IMR-90 (cell line): Measurements from ENCODE around the gene HDGF. TPM values are rescaled to one million over a fixed set of nuclear protein-coding genes. Genes with fewer than 3 reads are reported as not detected.

Source experiments
- ATAC-seq: fragments of 200-7000 bp; cut with Tn5 transposase; 2 replicates; pipeline ENCODE4 v1.9.1; 2020; ENCODE audit warnings: low read depth, mild to moderate bottlenecking, moderate library complexity
- BruUV-seq: library from RNA; stranded (reverse); fragments of 400-500 nt; replicated peaks from 2 replicates; lab custom pipeline; 2021; lab: Mats Ljungman, UMichigan
- CTCF ChIA-PET: fragments of 300-600 bp; formaldehyde crosslinking; extraction: SDS; loops from one replicate; lab custom pipeline; 2021; ENCODE audit warnings: antibody characterized with exemption; lab: Yijun Ruan, JAX
- POLR2A ChIA-PET: fragments of 300-600 bp; sonication (Branson Sonifier 250); formaldehyde crosslinking; loops from one replicate; lab custom pipeline; 2022; ENCODE audit warnings: antibody characterized with exemption; ENCODE audit not compliant: unreplicated experiment; lab: Charles Lee
- DNase-seq: peaks from one replicate; pipeline ENCODE4 v3.0.0; 2013
- H2AFZ ChIP-seq: replicated peaks from 2 replicates; pipeline ENCODE3; 2013; ENCODE audit warnings: low read length, mild to moderate bottlenecking; ENCODE audit not compliant: poor library complexity
- H2AK5ac ChIP-seq: 2 replicates; pipeline ENCODE4 v1.6.1; 2013; ENCODE audit warnings: low read depth, low read length, inconsistent platforms
- H2AK9ac ChIP-seq: replicated peaks from 2 replicates; pipeline ENCODE3; 2013; ENCODE audit warnings: mild to moderate bottlenecking, low read depth, low read length, moderate library complexity; ENCODE audit not compliant: poor library complexity
- H2BK120ac ChIP-seq: 2 replicates; pipeline ENCODE4 v1.6.1; 2013; ENCODE audit warnings: low read depth, low read length, inconsistent platforms
- H2BK15ac ChIP-seq: 3 replicates; pipeline ENCODE4 v1.6.1; 2013; ENCODE audit warnings: low read depth, low read length, inconsistent platforms
- H2BK20ac ChIP-seq: 2 replicates; pipeline ENCODE4 v1.6.1; 2013; ENCODE audit warnings: low read depth, mild to moderate bottlenecking, inconsistent platforms, low read length, moderate library complexity
- H2BK5ac ChIP-seq: 2 replicates; pipeline ENCODE4 v1.6.1; 2013; ENCODE audit warnings: mild to moderate bottlenecking, low read depth, low read length, inconsistent platforms; ENCODE audit not compliant: poor library complexity, severe bottlenecking
- H3K14ac ChIP-seq: replicated peaks from 2 replicates; pipeline ENCODE4 v1.6.1; 2013; ENCODE audit warnings: low read depth, low read length, inconsistent platforms
- H3K18ac ChIP-seq: 2 replicates; pipeline ENCODE4 v1.6.1; 2013; ENCODE audit warnings: low read depth, low read length, control low read depth
- H3K23ac ChIP-seq: 2 replicates; pipeline ENCODE4 v1.6.1; 2013; ENCODE audit warnings: low read depth, low read length, inconsistent platforms
- H3K27ac ChIP-seq: 2 replicates; pipeline ENCODE4 v1.5.1; 2013; ENCODE audit warnings: mild to moderate bottlenecking, control low read depth, low read length; ENCODE audit not compliant: insufficient read depth
- H3K27me3 ChIP-seq: 2 replicates; pipeline ENCODE4 v1.6.1; 2013; ENCODE audit warnings: low read length; ENCODE audit not compliant: control insufficient read depth, insufficient read depth
- H3K36me3 ChIP-seq: 2 replicates; pipeline ENCODE4 v1.6.1; 2013; ENCODE audit warnings: low read length, mixed read lengths; ENCODE audit not compliant: control insufficient read depth, insufficient read depth
- H3K4ac ChIP-seq: 2 replicates; pipeline ENCODE4 v1.6.1; 2013; ENCODE audit warnings: low read depth, low read length, inconsistent platforms
- H3K4me1 ChIP-seq: 2 replicates; pipeline ENCODE4 v1.6.1; 2013; ENCODE audit warnings: low read length, mixed read lengths; ENCODE audit not compliant: control insufficient read depth, insufficient read depth
- H3K4me2 ChIP-seq: 2 replicates; pipeline ENCODE4 v1.6.1; 2013; ENCODE audit warnings: low read depth, mild to moderate bottlenecking, control low read depth, low read length, moderate library complexity
- H3K4me3 ChIP-seq: 2 replicates; pipeline ENCODE4 v1.5.1; 2013; ENCODE audit warnings: low read depth, mild to moderate bottlenecking, control low read depth, low read length, moderate library complexity; ENCODE audit not compliant: insufficient read depth
- H3K56ac ChIP-seq: 2 replicates; pipeline ENCODE4 v1.6.1; 2013; ENCODE audit warnings: low read length, inconsistent platforms; ENCODE audit not compliant: insufficient read depth; ENCODE audit errors: extremely low read depth
- H3K79me1 ChIP-seq, 2 experiments: 2 replicates each; pipeline ENCODE4 v1.6.1; 2013; ENCODE audit warnings: low read length in 2 of 2, inconsistent platforms in 1 of 2, low read depth in 1 of 2
- H3K9ac ChIP-seq: 2 replicates; pipeline ENCODE4 v1.6.1; 2013; ENCODE audit warnings: low read depth, low read length, control low read depth
- H3K9me1 ChIP-seq: 2 replicates; pipeline ENCODE4 v1.6.1; 2013; ENCODE audit warnings: low read length, inconsistent platforms; ENCODE audit not compliant: insufficient read depth
- H3K9me3 ChIP-seq: 2 replicates; pipeline ENCODE4 v1.6.1; 2013; ENCODE audit warnings: low read length; ENCODE audit not compliant: control insufficient read depth, insufficient read depth
- H4K20me1 ChIP-seq: 2 replicates; pipeline ENCODE4 v1.6.1; 2013; ENCODE audit warnings: low read length, inconsistent platforms; ENCODE audit not compliant: insufficient read depth
- H4K5ac ChIP-seq: 2 replicates; pipeline ENCODE4 v1.6.1; 2013; ENCODE audit warnings: mild to moderate bottlenecking, low read depth, low read length, control low read depth
- H4K8ac ChIP-seq, 2 experiments: 2 replicates each; pipeline ENCODE4 v1.6.1; 2013; ENCODE audit warnings: low read depth in 2 of 2, low read length in 2 of 2, control low read depth in 1 of 2, inconsistent platforms in 1 of 2
- H4K91ac ChIP-seq: 2 replicates; pipeline ENCODE4 v1.6.1; 2013; ENCODE audit warnings: low read depth, low read length, inconsistent platforms; ENCODE audit not compliant: insufficient read depth
- CHD1 ChIP-seq: IDR thresholded peaks from 2 replicates; pipeline ENCODE4 v1.6.1; 2012; ENCODE audit warnings: low read depth, low read length, improper control_type of control experiment
- MAFK ChIP-seq: IDR thresholded peaks from 2 replicates; pipeline ENCODE4 v1.6.1; 2012; ENCODE audit warnings: low read depth, low read length, improper control_type of control experiment
- POLR2A ChIP-seq: IDR thresholded peaks from 2 replicates; pipeline ENCODE4 v1.6.1; 2012; ENCODE audit warnings: mild to moderate bottlenecking, low read depth, low read length
- RFX5 ChIP-seq: IDR thresholded peaks from 2 replicates; pipeline ENCODE4 v1.8.0; 2012; ENCODE audit warnings: low read depth, mild to moderate bottlenecking, low read length, moderate library complexity
- SMC3 ChIP-seq: fragments of 150-350 bp; IDR thresholded peaks from 2 replicates; pipeline ENCODE4 v1.6.1; 2016; ENCODE audit warnings: low read depth, mild to moderate bottlenecking, antibody characterized with exemption, low read length, moderate library complexity
- WGBS, 2 experiments: methylation state at CpG; one replicate each; pipeline versions ENCODE4 v1.1.5 to v1.1.7; 2013; ENCODE audit warnings: missing lambda C conversion rate in 2 of 2; ENCODE audit not compliant: insufficient read length in 1 of 2; ENCODE audit errors: extremely low coverage in 2 of 2; 5-methylcytosine and 5-hydroxymethylcytosine counted together
- dilution Hi-C: fragments of 300-500 bp; cut with HindIII; formaldehyde crosslinking; loops from one replicate; pipeline ENCODE4 v1.14.3; 2018; ENCODE audit warnings: low sequenced_read_pairs; ENCODE audit not compliant: unreplicated experiment
- in situ Hi-C: fragments of 300-500 bp; cut with MboI; formaldehyde crosslinking; loops from 3 replicates; pipeline ENCODE4 v1.14.3; 2019; ENCODE audit warnings: low sequenced_read_pairs, inconsistent platforms, mixed read lengths
- intact Hi-C: fragments of 100-400 bp; cut with micrococcal nuclease; formaldehyde crosslinking; loops from 2 replicates; pipeline ENCODE4 v1.10.0; 2022
- polyA plus RNA-seq, 3 experiments: library from polyadenylated mRNA; depleted of rRNA; stranded (reverse); fragments of >200 nt; gene quantifications; 2 replicates each; pipeline ENCODE4 v1.2.3, GENCODE V29; 2012; ENCODE audit warnings: low replicate concordance in 1 of 3
- total RNA-seq: library from RNA; depleted of rRNA; stranded (reverse); fragments of >200 nt; gene quantifications from 2 replicates; pipeline ENCODE4 v1.2.3, GENCODE V29; 2012

HDGF gene
- total and polyA plus RNA-seq, 2 of the 4 experiments (the other 2 are of a cell fraction) = 94.6 to 123 TPM

GRCh38 chr1:156749419-156750118 lies 1.9 kb downstream of the HDGF start:
- ChIA-PET POLR2A (no interaction called here), CTCF (no interaction called here)
- peak overlapping the region; percentile 93 to 96 for H4K8ac ChIP-seq
- peak overlapping the region; percentile 73 for H3K18ac ChIP-seq
- H3K4me3 ChIP-seq = peak overlapping the region; percentile 86
- in situ Hi-C loops (no loop called here), dilution Hi-C loops (no loop called here), intact Hi-C loops (no loop called here)
- peaks cover 35% of the 10 kb centered on the region for H3K4me1 ChIP-seq
- H3K56ac ChIP-seq = peak overlapping the region; percentile 91; the same call in 1 of the 2 replicates
- ATAC-seq (no peak), DNase-seq (no peak)
- no peaks in the 10 kb centered on the region for H3K27me3 ChIP-seq
- 47% methylated on average over 2 of the region's 8 CpGs; no CpG with 5 or more reads in 1 of the 2 experiments for WGBS, 2 experiments
- peak overlapping the region; percentile 78 for H3K9ac ChIP-seq
- H2AK9ac ChIP-seq = peak overlapping the region; percentile 100
- peak overlapping the region; percentile 98 for H2BK5ac ChIP-seq
- no peaks in the 10 kb centered on the region for H3K9me3 ChIP-seq
- peak overlapping the region; percentile 99 for H4K91ac ChIP-seq
- peak overlapping the region; percentile 95 for H2BK120ac ChIP-seq
- H3K23ac ChIP-seq = peak overlapping the region; percentile 97
- H3K9me1 ChIP-seq = peaks cover 25% of the 10 kb centered on the region; the same call in 1 of the 2 replicates
- peak overlapping the region; percentile 93 for H3K4me2 ChIP-seq
- H2BK15ac ChIP-seq = peak overlapping the region; percentile 97
- peak overlapping the region; percentile 98 for H3K4ac ChIP-seq
- peak overlapping the region; percentile 95 for H3K27ac ChIP-seq
- peaks cover 4% of the 10 kb centered on the region; the same call in 1 of the 2 replicates for H3K36me3 ChIP-seq
- H2BK20ac ChIP-seq = peak overlapping the region; percentile 74
- H4K20me1 ChIP-seq = 0 out of 2 replicates have a peak, but pooled peaks cover 11% of the 10 kb centered on the region
- H3K79me1 ChIP-seq = peaks cover 16 to 63% of the 10 kb centered on the region in 2 experiments
- H4K5ac ChIP-seq = peak overlapping the region; percentile 90
- H2AFZ ChIP-seq = no peak overlapping the region
- peak overlapping the region; percentile 83 for H2AK5ac ChIP-seq
- peak overlapping the region; percentile 99 for H3K14ac ChIP-seq
- TF ChIP-seq POLR2A (no peak), CHD1 (no peak), MAFK (no peak), RFX5 (no peak), SMC3 (no peak)
- BruUV-seq = no TSS peak
